T-helper 22 cell (primary cell): ENCODE results near the gene FAM221B.
A peak's percentile ranks its signal among the peaks of the same experiment; 100 is the strongest.

Experiments used
- DNase-seq: peaks from one replicate; pipeline ENCODE4 v3.0.0-alpha.2; 2020; ENCODE audit warnings: low read depth

FAM221B gene

DNA sequence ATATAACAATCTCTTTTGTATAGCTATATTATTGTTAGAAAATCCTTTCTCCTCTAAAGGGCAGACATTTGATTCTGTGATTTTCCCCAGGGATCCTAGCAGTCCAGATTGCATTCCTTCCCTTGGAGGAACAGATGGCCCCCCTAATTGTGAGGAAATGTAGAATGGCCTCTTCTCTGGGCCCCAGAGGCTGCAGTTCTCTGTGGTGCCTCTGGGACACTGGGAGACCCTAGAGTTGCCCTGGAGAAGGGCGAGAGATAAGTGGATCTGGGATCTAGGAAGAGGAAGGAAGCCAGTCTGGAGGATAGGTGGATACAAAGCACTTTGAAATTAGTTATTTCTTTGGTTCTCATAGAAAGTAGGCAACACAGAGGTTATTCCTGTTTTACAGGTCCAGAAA lies 11.8 kb downstream of the FAM221B start:
- no peak for DNase-seq

DNA sequence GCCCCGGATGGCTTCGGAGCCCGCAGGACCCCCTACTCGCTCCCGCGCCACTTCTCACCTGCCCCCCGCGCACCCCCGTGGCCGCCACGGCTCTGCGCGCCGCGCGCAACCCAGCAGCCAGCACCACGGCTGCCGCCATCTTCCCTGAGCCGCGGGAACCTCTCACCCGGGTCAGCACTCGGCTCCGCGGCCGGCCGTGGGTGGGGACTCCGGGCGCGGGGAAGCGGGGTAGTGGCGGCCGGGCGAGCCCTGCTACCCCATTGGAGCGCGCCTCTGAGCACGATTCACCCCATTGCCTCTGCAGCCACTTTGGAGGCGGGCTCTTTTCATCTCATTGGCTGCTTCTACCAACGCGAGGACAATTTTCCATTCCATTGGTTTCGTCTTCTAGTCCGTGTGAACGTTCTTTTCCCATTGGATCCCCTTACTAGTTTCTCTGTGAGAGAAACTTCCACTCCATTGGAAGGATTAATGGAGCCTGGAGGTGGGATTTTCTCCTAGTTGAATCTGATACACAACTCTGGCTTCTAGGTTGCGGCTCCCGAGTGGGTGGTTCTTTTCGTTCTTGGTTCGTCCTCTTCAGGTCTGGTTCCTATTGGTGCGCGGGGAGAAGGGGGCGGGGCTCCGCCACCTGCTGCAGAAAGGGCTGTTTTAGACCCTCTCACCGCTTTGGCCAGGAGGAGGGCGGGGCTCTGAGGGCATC lies 13.5 kb downstream of the FAM221B start, which contains the start of gene HINT2:
TSS of gene HINT2 (minus strand) at position 202 of the 703 bp plus-strand sequence. CDS start at position 139, 63 bp downstream.
- DNase-seq, result peak; percentile 96

DNA sequence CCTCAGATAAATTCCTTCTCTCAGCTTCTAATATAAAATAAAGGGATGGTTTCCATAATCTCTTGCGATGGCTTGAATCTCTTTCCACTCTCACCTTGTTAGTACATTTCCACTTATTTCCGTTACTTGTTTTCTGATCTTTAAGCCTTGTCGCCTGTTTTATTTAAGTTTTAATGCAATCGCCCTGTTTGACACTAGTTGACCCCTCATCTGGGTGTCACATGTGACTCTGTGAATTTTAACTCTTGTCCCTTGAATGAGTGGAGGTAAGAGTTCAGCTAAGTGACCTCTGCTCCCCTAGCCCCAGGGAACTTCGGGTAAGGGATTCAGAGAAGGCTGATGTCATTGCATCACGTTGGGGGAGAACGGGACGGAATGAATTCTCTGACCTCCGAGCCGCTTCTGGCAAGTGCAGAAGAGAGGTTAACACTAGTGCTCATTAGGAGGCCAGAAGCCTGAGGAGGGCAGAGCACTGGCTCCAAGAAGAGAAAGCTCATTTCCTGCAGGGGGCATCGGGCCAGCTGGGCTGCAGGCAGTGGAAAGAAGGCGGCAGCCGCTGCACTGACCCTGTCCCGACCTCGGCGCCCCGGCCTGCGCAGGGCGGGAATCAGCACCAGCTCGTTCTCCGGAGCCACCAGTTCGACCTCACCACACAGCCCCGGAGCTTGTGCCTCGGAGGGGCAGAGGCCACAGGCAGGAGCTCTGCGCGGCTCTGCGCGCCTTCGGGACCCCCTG lies 14.3 kb downstream of the FAM221B start:
- no peak for DNase-seq

DNA sequence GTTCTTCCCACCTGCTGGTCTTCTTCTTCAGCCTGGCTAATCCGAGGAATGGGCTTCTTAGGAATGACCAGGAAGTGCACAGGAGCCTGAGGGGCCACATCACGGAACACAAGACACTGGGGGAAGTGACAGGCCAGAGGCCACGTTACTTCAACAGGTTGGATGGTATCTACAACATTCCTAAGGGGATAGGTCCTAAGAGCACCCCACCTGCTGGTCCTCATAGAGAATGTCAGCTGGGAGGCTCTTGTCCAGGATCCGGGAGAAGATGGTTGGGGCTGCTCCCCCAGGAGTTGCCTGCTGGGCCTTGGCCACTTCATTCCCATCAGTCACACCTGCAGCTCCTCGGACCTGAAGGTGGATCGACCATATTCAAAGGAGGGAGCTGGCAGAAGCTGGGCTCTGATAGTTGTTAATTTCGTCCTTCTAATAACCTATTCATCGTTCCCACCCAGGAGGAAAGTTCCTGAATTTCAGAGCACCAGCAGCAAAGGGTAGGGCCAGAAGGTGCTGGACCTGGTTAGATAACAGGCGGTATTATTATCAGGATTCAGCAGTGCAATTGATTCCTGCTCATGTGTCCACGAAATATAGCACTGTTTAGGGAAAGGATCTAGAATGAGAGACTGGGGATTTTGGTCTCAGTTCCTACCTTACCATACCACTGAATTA lies 15.0 kb downstream of the FAM221B start:
- no peak for DNase-seq

DNA sequence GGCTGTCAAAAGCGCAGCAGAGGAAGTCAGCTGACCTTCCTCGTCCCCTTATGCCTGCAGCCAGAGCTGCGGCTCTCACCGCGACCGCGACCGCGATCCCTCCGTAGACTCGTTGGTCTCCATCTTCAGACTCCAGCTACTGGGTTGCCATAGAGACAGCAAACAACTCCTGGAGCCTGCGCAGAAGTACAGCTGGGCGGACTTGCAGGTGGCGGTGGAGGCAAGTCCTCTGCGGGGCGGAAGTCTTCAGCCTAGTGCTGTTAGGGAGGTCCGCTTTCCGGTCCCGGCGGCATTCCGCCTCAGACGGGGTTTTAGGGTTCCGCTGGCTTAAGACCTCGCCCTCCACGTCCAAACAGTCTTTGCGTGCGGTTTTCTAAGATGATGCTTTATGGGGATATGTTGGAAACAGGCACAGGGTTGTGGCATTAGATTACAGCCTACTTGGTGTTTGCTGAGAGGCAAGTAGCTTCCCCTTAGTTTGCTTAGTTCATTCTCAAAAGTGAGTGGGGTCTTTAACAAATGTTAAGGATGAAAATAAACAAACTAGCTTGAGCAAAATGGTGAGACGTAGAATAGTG lies 16.4 kb downstream of the FAM221B start, which contains the start of gene SPAG8:
TSS of gene SPAG8 (minus strand) at position 238 of the 578 bp plus-strand sequence. CDS start at position 123, 115 bp downstream.
- DNase-seq, result peak; percentile 98

DNA sequence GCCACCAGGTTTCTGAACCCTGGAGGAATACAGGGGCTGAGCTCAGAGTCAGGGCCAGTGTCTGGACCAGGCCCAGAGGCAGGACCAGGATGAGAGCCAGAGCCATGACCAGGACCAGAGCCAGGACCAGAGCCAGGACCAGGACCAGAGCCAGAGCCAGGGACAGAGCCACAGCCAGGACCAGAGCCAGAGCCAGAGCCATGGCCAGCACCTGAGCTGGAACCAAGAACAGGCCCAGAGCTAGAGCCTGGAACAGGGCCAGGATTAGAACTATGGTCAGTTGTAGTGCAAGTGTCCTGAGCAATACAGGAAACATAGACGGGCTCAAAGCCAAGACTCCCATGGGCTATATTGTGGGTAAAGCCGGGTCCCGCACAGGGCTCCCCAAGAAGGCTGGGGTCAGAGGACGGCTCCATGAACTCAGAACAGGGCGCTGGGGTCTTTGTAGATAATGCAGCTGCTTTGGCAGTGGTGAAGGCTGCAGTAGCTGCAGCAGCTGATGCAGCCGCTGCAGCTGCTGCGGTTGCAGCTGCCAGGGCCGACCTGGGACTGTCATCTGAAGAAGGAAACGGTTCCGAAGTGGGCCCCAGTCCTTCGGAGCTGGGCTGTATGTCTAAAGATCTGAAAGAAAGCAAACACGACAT lies 17.0 kb downstream of the FAM221B start:
- no peak for DNase-seq

DNA sequence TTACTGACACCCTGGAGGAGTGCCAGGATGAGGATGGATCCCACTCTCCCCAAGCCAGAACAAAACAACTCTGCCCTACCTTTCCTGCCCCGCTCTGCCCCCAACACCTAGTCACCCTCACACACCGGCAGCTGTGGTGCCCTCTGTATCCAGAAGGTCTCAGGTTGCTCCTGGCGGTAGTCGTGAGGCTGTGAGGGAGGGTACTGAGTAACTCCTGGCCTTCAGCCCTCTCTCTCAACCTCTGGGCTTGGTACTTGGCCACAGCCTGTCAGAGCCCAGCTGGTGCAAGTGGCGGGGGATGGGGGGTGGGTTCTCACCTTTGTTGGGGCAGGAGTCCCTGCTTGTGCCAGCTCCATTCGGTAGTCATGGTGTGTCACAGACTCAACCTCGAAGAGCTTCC lies 18.4 kb downstream of the FAM221B start:
- no peak for DNase-seq

DNA sequence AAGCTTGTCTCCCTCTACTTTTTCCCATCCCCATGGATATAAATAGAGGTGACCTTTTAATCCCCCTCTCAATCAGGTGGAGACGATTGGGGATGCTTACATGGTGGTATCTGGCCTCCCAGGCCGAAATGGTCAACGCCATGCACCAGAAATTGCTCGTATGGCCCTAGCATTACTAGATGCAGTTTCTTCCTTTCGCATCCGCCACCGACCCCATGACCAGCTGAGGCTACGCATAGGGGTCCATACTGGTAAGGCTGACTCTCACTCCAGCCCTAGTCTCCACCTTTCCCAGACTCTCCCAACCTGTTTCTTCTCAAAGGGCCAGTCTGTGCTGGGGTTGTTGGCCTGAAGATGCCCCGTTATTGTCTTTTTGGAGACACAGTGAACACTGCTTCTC lies 20.1 kb downstream of the FAM221B start:
- no peak for DNase-seq

DNA sequence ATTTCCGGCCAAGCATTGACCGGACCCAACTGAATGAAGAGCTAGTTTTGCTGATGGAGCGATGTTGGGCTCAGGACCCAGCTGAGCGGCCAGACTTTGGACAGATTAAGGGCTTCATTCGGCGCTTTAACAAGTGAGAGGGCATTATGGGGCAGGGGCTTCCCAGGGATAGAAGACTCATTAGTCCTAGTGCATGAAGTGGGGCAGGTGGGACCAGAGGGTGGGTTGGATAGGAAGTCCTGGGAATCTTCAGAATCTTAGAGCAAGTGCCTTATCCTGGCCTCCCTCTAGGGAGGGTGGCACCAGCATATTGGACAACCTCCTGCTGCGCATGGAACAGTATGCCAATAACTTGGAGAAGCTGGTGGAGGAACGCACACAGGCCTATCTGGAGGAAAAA lies 22.4 kb downstream of the FAM221B start:
- DNase-seq, result no peak

DNA sequence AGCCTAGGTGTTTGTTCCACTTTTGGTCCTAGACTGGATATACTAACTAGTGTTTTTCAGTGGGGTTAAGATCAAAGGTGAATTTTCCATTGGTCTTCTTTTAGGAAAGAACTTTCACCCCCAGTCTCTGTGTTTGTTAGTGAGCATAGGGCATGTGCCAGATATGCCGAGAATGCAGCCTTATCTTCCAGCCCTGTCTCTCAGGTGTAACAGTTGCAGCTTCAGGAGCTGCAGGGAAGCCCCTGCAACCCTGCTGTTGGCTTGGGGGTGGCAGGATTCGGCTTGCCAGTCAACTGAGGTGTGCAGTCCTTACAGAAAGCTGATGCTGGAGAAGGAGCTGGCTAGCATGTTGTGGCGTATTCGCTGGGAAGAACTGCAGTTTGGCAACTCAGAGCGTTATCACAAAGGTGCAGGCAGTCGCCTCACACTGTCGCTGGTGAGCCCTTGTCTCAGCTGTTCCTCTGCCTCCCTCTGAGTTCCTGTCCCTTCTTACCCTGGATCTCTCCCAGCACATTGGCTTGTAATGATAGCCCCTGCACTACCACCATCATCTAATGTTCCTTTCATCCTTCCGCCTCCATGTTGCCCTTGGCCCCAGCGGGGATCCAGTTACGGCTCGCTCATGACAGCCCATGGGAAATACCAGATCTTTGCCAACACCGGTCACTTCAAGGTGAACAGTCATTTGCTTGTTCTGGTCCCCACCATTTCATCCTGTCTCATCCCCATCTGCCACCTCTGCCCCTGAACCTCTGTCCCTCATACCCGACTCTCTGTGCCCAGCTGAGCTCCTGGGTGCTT lies 27.0 kb downstream of the FAM221B start:
- no peak for DNase-seq

DNA sequence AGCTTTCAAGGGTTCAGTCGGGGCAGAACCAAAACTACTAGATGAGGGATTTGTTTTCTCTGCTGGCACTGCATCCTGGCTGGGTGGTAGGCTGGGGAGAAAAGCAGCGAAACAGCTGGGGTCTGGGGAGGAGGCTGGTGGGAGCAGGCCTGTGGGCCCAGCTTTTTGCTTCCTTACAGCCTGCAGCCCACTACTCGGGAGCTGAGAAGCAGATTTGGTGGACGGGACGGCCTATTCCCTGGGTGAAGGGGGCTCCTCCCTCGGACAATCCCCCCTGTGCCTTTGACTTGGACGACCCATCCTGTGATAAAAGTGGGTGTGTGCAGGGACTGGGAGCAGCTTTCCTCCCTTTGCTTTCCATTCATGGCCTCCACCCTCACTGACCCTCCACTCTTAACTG lies 28.0 kb downstream of the FAM221B start:
- DNase-seq, result no peak

DNA sequence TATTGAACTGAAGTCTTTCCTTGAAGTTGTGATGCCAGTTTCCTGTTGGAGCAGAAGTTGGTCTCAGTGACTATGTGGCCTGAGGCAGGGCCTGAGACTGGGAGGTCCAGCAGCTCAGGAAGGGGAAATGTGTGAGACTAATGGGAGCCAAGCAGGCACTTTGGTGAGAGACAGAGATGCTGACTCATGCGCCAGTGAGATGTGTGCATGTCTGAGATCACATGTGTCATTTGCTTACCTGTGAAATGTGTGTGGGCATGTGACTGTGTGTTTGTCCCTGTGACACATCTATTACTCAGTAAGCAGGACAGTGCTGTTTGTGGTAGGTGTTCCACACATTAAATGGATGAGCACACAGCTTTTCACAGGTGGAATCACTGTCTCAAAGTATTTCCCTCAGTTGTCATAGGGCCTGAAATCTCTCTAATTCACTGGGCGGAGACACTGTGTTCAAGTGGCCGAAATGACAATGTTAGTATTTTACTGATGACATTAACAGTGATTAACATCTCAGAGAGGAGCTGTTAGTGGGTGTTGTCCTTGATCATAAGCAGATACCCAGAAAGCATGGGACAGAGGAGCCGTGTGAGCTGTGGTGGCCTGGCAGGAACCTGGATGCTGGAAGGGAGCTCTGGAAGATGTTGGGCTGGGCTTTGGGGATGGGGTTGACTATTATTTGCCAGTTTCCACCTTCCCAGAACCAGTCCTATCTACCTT lies 29.7 kb downstream of the FAM221B start:
- no peak for DNase-seq

DNA sequence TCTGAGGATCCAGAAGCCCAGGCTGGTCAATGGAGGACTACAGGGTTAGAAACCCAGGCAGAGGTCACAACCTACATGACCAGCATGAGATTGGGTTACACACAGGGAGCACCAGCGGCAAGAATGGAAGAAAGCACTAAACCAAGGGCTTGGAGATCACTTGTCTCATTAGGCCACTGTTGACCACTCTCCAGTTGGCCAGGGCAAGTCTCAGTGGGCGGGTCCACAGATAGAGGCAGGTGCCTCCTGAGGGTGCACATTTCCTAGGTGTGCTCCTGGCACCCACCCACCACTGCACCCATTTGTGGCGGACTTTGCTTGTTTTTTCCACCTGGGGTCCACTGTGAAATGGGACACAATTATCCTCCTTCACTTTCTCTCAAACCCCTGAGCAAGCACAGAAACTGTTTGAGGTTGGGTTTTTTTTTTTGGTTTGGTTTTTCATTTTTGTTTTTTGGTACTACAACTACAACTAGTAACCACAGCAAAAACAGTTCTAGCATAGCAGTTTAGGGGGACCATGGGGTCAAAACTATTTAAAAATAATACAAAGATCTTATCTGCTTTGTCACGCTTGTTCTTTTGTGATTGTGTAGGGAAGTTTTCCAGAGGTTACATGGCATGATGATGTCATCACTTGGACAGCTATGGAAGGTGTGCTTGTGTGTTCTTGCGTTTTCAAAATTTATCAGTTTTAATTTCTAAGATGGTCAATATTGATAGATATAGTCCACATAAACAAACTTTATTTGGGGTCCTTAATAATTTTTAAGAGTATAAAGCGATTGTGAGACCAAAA lies 31.0 kb downstream of the FAM221B start:
- DNase-seq, result no peak

DNA sequence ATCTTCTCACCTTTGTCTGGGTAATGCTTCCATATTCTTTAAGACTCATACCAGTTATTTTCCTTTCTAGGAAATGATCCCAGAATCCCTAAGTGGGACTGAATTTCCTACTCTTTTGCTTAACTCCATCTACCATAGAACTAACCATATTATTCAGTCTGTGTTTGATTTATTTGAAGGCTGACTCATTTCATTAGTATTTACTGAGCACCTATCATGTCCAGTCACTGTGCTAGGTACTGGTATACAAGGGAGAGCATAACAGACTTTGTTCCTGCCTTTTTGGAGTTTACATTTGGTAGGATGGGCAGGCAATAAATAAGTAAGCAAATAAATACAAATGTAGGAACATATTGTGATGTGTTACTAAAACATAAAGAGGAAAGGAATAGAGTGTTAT lies 32.8 kb downstream of the FAM221B start:
- no peak for DNase-seq

DNA sequence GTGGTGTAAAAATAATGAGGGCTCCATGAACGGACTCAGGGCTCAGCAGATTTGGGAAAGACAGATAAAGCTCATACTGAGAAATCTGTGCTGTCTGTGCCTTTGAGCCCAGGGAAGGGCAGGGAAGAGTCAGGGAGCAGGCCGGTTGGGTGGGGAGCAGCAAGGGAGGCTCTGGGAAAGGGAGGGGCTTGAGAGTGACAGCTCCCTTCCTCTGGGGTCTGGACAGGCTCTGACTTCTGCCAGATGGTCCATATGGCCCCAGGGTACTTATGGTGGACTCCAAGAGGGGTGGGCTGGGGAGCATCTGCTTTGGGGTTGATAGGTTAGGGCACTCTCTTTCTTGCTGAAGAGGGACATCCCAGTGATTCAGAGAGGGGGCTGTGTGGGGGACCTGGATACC lies 35.1 kb downstream of the FAM221B start:
- no peak for DNase-seq

DNA sequence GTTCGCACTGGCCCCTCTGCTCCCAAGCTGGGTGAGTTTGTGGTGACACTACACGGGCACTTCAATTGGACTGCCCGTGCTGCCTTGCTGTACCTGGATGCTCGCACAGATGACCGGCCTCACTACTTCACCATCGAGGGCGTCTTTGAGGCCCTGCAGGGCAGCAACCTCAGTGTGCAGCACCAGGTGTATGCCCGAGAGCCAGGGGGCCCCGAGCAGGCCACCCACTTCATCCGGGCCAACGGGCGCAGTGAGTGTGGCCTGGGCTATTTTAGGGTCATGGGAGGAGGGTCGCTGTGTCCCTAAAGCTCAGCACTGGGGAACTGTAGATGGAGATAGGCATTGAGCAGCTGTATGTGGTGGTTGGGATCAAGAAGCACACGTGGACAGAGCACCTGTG lies 35.7 kb downstream of the FAM221B start:
- DNase-seq, result no peak

DNA sequence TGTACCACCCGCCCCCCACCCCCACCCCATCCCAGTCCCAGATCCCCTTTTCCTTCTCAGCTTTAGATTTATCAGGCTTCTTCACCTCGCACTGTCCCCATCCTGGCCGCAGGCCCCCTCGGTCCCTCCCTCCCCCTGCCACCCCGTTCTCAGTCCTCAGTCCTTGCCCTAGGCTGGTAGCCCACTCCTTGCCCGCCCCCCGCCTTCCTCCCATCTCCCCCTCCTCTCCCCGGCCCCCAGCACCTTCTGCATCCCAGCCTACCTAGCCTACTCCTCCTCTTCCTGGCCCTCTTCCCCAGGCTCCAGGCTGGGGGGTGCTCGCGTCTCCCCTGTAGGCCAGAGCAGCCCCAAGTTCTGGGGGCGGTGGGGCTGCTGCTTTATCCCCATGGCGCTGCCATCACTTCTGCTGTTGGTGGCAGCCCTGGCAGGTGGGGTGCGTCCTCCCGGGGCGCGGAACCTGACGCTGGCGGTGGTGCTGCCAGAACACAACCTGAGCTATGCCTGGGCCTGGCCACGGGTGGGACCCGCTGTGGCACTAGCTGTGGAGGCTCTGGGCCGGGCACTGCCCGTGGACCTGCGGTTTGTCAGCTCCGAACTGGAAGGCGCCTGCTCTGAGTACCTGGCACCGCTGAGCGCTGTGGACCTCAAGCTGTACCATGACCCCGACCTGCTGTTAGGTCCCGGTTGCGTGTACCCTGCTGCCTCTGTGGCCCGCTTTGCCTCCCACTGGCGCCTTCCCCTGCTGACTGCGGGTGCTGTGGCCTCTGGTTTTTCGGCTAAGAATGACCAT lies 36.3 kb downstream of the FAM221B start:
- DNase-seq, result no peak

DNA sequence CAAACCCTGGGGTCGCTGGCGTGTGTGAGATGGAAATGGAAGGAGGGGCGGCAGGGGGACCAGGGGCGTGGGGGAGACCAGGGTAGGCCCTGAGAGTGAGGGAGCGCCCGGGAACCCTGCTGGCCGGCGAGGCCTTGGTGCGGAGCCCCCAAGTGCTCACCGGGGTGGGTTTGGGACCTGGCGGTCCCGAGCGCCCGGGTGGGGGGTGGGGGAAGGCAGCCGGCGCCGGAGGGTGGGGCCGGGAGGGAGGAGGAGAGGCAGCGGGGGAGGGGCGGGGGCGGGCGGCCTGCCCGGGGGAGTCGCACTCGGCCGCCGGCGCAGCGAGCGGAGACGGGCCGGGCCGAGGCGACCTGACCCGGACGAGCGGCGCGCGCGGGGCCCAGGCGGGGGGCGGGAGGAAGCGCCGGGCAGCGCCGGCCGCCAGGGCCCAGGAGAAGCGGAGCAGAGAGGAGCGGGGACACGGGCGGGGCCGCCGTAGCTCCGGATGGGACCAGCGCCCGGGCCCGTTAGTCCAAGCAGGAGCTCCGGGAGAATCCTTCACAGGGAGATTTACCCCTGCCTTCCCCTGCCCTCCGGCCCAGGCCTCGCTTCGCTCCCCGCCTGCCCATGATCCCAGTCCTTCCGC lies 37.1 kb downstream of the FAM221B start, which contains the start of gene NPR2:
TSS of gene NPR2 (plus strand) at position 295 of the 625 bp plus-strand sequence. CDS start 818 bp downstream, outside the sequence.
- DNase-seq, result no peak
